ENCODE measurements around the gene TRDN.

GRCh38 chr6:123592426-123592825 lies 44.3 kb downstream of the TRDN start:
- no peak for TF ChIP-seq CTCF (IDR thresholded peaks at IDR 0.05; ENCODE audit: low read length)
- TF ChIP-seq EZH2 (IDR thresholded peaks at IDR 0.05; ENCODE audit: borderline replicate concordance, low read length), result no peak
